Liver (tissue), 9 donors: ENCODE measurements around the gene CAPN10. TPM values are rescaled to one million over a fixed set of nuclear protein-coding genes. Genes with fewer than 3 reads are reported as not detected.

Source experiments
- DNase-seq: peaks from one replicate; pipeline ENCODE4 v3.0.0-alpha.2; 2017; ENCODE audit warnings: low spot score
- H3K27ac ChIP-seq, 2 donors: one replicate each; pipeline ENCODE4 v1.7.0; 2013; ENCODE audit warnings: inconsistent platforms in 2 of 2, low read length in 2 of 2, control low read depth in 1 of 2, low read depth in 1 of 2, mild to moderate bottlenecking in 1 of 2
- H3K27me3 ChIP-seq, 4 donors: one replicate each; pipeline versions ENCODE4 v1.6.1 to v1.7.0; 2013; ENCODE audit warnings: low read length in 3 of 4, inconsistent platforms in 1 of 4, mild to moderate bottlenecking in 1 of 4, moderate library complexity in 1 of 4; ENCODE audit not compliant: control insufficient read depth in 4 of 4, insufficient read depth in 4 of 4
- H3K36me3 ChIP-seq, 4 donors: one replicate each; pipeline versions ENCODE4 v1.6.1 to v1.7.0; 2013; ENCODE audit warnings: low read length in 3 of 4, mild to moderate bottlenecking in 3 of 4, low read depth in 1 of 4, moderate library complexity in 1 of 4; ENCODE audit not compliant: control insufficient read depth in 4 of 4, insufficient read depth in 3 of 4
- H3K4me1 ChIP-seq, 4 donors: one replicate each; pipeline versions ENCODE4 v1.6.1 to v1.7.0; 2013; ENCODE audit warnings: low read length in 3 of 4, mild to moderate bottlenecking in 3 of 4, moderate library complexity in 1 of 4; ENCODE audit not compliant: control insufficient read depth in 4 of 4, insufficient read depth in 4 of 4
- H3K4me3 ChIP-seq, 3 donors: one replicate each; pipeline versions ENCODE4 v1.6.1 to v1.7.0; 2013; ENCODE audit warnings: low read length in 3 of 3, control low read depth in 1 of 3, low read depth in 1 of 3, mild to moderate bottlenecking in 1 of 3
- H3K9ac ChIP-seq, 2 donors: one replicate each; pipeline ENCODE4 v1.7.0; 2013; ENCODE audit warnings: low read length in 2 of 2, mild to moderate bottlenecking in 2 of 2, moderate library complexity in 2 of 2, control low read depth in 1 of 2, low read depth in 1 of 2
- H3K9me3 ChIP-seq, 4 donors: one replicate each; pipeline versions ENCODE4 v1.6.1 to v1.7.0; 2013; ENCODE audit warnings: low read length in 3 of 4; ENCODE audit not compliant: control insufficient read depth in 4 of 4
- ATF3 ChIP-seq: IDR thresholded peaks from 2 replicates; pipeline ENCODE4 v1.6.1; 2016; ENCODE audit warnings: antibody characterized with exemption
- CTCF ChIP-seq: fragments of 150-350 bp; IDR thresholded peaks from 2 replicates; pipeline ENCODE4 v1.5.1; 2017; ENCODE audit warnings: improper control_type of control experiment, low read depth, low read length; ENCODE audit not compliant: missing input control
- EGR1 ChIP-seq, 2 donors: IDR thresholded peaks; 2 replicates each; pipeline ENCODE4 v1.6.1; 2016 to 2018; ENCODE audit warnings: antibody characterized with exemption in 2 of 2, low read depth in 2 of 2
- FOXA1 ChIP-seq: IDR thresholded peaks from 2 replicates; pipeline ENCODE4 v1.6.1; 2016; ENCODE audit warnings: antibody characterized with exemption
- FOXA2 ChIP-seq: IDR thresholded peaks from 2 replicates; pipeline ENCODE4 v1.6.1; 2016; ENCODE audit warnings: antibody characterized with exemption
- GABPA ChIP-seq, 2 donors: IDR thresholded peaks in 1 of 2; conservative IDR thresholded peaks in 1 of 2; 2 replicates each; pipeline ENCODE4 v1.6.1; 2016; ENCODE audit warnings: antibody characterized with exemption in 2 of 2, mild to moderate bottlenecking in 1 of 2, moderate library complexity in 1 of 2
- HNF4A ChIP-seq, 2 donors: conservative IDR thresholded peaks; 2 replicates each; pipeline ENCODE4 v1.6.1; 2016; ENCODE audit warnings: antibody characterized with exemption in 2 of 2, mild to moderate bottlenecking in 2 of 2
- HNF4G ChIP-seq: IDR thresholded peaks from 2 replicates; pipeline ENCODE4 v1.6.1; 2016; ENCODE audit warnings: antibody characterized with exemption
- JUND ChIP-seq, 2 donors: IDR thresholded peaks; 2 replicates each; pipeline ENCODE4 v1.6.1; 2016; ENCODE audit warnings: antibody characterized with exemption in 2 of 2
- MAX ChIP-seq: IDR thresholded peaks from 2 replicates; pipeline ENCODE4 v1.6.1; 2016; ENCODE audit warnings: antibody characterized with exemption
- NR2F2 ChIP-seq: IDR thresholded peaks from 2 replicates; pipeline ENCODE4 v1.6.1; 2016; ENCODE audit warnings: antibody characterized with exemption
- RAD21 ChIP-seq, 2 donors: IDR thresholded peaks; 2 replicates each; pipeline ENCODE4 v1.6.1; 2016; ENCODE audit warnings: antibody characterized with exemption in 2 of 2, mild to moderate bottlenecking in 2 of 2
- REST ChIP-seq: IDR thresholded peaks from 2 replicates; pipeline ENCODE4 v1.6.1; 2016; ENCODE audit warnings: antibody characterized with exemption, mild to moderate bottlenecking
- RXRA ChIP-seq, 2 donors: IDR thresholded peaks; 2 replicates each; pipeline ENCODE4 v1.6.1; 2017 to 2018; ENCODE audit warnings: antibody characterized with exemption in 2 of 2, mild to moderate bottlenecking in 1 of 2
- SP1 ChIP-seq: IDR thresholded peaks from 2 replicates; pipeline ENCODE4 v1.6.1; 2018; ENCODE audit warnings: antibody characterized with exemption, mild to moderate bottlenecking
- TAF1 ChIP-seq: conservative IDR thresholded peaks from 2 replicates; pipeline ENCODE4 v1.6.1; 2016; ENCODE audit warnings: antibody characterized with exemption, mild to moderate bottlenecking
- YY1 ChIP-seq: IDR thresholded peaks from 2 replicates; pipeline ENCODE4 v1.6.1; 2016; ENCODE audit warnings: antibody characterized with exemption, mild to moderate bottlenecking
- ZBTB33 ChIP-seq: IDR thresholded peaks from 2 replicates; pipeline ENCODE4 v1.6.1; 2016; ENCODE audit warnings: antibody characterized with exemption
- WGBS: extraction: QIAGEN DNeasy Blood & Tissue Kit; methylation state at CpG from one replicate; pipeline ENCODE4 v1.1.7; 2013; 5-methylcytosine and 5-hydroxymethylcytosine counted together
- polyA plus RNA-seq, 2 donors: library from polyadenylated mRNA; stranded (reverse) in 1 of 2; unstranded in 1 of 2; fragments of 200-250 nt in 1 of 2; fragments of >200 nt in 1 of 2; fragmentation: Nextera tagmentation in 1 of 2; extraction: Ambion mirVana in 1 of 2; gene quantifications; one replicate each; pipeline versions ENCODE4 v1.2.1 to v1.2.3, GENCODE V29; 2013 to 2015
- total RNA-seq, 2 donors: library from RNA; depleted of rRNA; stranded (reverse); fragments of >200 nt; gene quantifications; one replicate each; pipeline ENCODE4 v1.2.3, GENCODE V29; 2014
- donor health status: healthy.
- donor health status: healthy.
- donor health status: healthy.
- donor health status: healthy.
- donor health status: healthy.

Gene CAPN10
- total and polyA plus RNA-seq, 4 donors, result 4.8 to 11.3 (median 6.5) TPM

- TF ChIP-seq RXRA (IDR thresholded peaks at IDR 0.05) (no peak), SP1 (no peak), RAD21 (IDR thresholded peaks at IDR 0.05) (no peak), YY1 (no peak), GABPA (IDR thresholded peaks at IDR 0.05 in 1 of 2, conservative IDR thresholded peaks at IDR 0.05 in 1 of 2) (no peak), TAF1 (no peak), REST (no peak), FOXA1 (no peak), JUND (IDR thresholded peaks at IDR 0.05) (no peak), ATF3 (no peak), HNF4G (no peak), CTCF (no peak), NR2F2 (no peak), HNF4A (conservative IDR thresholded peaks at IDR 0.05) (no peak), ZBTB33 (no peak), FOXA2 (no peak), MAX (no peak), EGR1 (IDR thresholded peaks at IDR 0.05; ENCODE audit: low read depth in 2 of 2) (no peak)
- DNase-seq, result no peak
- H3K36me3 ChIP-seq, result peaks cover 0 to 12% (median 6%) of the 10 kb centered on the region in 4 donors
- H3K27me3 ChIP-seq, result no peaks in the 10 kb centered on the region
- H3K9ac ChIP-seq, result no peak overlapping the region
- WGBS, result 95% methylated on average over 19 of the region's 19 CpGs
- H3K4me3 ChIP-seq, result no peak overlapping the region
- H3K4me1 ChIP-seq, result peaks cover 10 to 37% (median 28%) of the 10 kb centered on the region in 4 donors
- H3K9me3 ChIP-seq, result no peaks in the 10 kb centered on the region
- no peak overlapping the region for H3K27ac ChIP-seq
Observed at GRCh38 chr2:240593703-240594451, 7.3 kb downstream of the CAPN10 start.
